GM13976 (cell line): ENCODE results near the gene ANKLE2.
A peak's percentile ranks its signal among the peaks of the same experiment; 100 is the strongest.

Experiments
- DNase-seq: peaks from one replicate; pipeline ENCODE4 v3.0.0; 2012; ENCODE audit warnings: low spot score
- in situ Hi-C: fragments of 300-500 bp; cut with MboI; formaldehyde crosslinking; loops from one replicate; pipeline ENCODE4 v1.12.0; 2022; ENCODE audit warnings: low sequenced_read_pairs, mixed read lengths, inconsistent platforms; ENCODE audit not compliant: unreplicated experiment
- TF ChIP-seq, protein P1 (sequence below): IDR thresholded peaks from 2 replicates; pipeline ENCODE4 v1.5.1; 2012; ENCODE audit warnings: borderline replicate concordance, mild to moderate bottlenecking; ENCODE audit not compliant: insufficient read depth; ENCODE audit errors: extremely low read depth, missing control alignments, control extremely low read depth

ANKLE2 gene

DNA sequence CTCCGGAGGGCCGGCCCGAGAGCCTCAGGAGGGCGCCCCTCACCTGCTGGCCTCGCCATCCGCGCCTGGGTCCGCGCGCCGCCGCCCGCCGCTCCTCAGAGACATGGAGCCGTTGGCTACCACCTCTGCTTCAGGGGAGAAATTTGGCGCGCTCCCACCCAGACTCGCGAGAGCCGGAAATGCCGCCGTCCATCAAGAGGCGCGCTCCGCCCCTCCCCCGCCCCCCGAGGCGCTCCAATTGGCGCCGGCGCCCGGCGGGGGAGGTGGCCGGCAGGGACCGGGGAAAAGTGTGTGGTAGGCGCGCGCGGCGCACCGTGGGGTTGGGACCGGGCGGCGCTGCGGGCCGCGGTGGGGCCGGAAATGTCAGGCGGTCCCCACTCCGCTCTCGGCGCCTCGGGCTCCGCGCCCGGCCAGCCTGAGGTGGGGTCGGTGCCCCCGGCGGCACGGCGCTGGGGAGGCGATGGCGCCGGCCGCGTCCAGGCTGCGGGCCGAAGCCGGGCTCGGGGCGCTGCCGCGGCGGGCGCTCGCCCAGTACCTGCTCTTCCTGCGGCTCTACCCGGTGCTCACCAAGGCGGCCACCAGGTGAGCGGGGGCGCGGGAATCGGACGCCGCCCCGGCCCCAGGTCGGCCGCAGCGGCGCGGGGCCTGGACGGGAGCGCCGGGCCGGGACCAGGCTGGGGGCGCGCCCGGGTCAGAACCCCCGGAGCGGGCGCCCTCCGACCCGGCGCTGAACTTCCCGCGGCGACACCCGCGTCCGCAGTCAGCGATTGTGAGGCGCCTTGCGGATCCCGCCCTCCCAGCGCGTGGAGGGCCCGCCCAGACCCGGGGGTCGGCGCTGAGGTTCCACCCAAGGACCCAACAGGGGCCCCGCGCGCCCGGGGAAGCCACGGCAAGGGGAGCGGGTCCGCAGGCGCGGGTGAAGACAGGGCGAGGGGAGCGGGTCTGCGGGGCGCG is 74.1 kb downstream of the ANKLE2 start, which contains the start of the genes POLE and PXMP2:
Gene POLE, minus strand, starts transcription at position 132 of the 954 bp plus-strand sequence. Its CDS starts 27 bp downstream, at position 105.
Gene PXMP2, plus strand, starts transcription at position 377 of the 954 bp plus-strand sequence. Its CDS starts 84 bp downstream, at position 461.
- in situ Hi-C loops = no loop called here
- TF ChIP-seq, protein P1, sequence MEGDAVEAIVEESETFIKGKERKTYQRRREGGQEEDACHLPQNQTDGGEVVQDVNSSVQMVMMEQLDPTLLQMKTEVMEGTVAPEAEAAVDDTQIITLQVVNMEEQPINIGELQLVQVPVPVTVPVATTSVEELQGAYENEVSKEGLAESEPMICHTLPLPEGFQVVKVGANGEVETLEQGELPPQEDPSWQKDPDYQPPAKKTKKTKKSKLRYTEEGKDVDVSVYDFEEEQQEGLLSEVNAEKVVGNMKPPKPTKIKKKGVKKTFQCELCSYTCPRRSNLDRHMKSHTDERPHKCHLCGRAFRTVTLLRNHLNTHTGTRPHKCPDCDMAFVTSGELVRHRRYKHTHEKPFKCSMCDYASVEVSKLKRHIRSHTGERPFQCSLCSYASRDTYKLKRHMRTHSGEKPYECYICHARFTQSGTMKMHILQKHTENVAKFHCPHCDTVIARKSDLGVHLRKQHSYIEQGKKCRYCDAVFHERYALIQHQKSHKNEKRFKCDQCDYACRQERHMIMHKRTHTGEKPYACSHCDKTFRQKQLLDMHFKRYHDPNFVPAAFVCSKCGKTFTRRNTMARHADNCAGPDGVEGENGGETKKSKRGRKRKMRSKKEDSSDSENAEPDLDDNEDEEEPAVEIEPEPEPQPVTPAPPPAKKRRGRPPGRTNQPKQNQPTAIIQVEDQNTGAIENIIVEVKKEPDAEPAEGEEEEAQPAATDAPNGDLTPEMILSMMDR = no peak
- DNase-seq = peak; percentile 99

DNA sequence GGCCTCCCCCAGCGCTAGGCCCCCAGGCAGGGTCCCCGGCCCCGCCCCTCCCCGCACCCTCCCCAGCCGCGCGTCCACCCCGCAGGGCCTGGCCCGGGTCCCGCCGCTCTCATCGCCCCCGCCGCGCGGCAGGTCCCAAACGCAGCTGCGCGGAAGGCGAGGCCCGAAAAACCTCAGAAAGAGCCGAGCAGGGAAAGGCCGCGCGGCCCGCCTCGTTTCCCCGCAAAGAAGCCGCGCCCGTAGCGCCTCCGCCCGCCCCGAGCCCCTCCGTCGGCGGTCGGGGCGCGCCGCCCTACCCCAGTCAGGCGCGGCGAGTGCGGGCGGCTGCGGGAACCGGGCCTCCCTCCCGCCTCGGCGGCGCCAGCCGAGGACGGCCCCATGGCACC is 74.8 kb downstream of the ANKLE2 start:
- TF ChIP-seq, protein P1 = no peak
- no peak for DNase-seq
- in situ Hi-C loops = no loop called here

DNA sequence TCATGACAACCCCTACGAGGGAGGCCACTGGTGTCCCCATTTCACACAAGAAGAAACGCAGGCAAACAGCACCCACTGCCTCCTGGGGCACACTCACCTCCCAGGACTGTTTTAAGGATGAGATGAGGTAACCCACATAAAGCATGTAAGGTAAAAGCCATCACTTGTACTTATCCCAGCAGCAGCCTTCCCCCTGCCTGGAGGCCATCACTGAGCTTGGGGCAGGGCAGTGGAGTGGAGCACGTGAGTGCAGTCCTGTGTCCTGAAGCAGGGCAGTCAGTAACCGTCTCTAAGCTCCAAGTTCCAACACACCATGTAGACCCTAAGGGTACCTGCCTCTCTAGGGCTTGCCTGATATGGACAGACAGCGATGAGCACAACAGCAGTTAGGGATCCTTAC is 76.2 kb downstream of the ANKLE2 start:
- in situ Hi-C loops = no loop called here
- no peak for DNase-seq
- TF ChIP-seq, protein P1 = no peak

DNA sequence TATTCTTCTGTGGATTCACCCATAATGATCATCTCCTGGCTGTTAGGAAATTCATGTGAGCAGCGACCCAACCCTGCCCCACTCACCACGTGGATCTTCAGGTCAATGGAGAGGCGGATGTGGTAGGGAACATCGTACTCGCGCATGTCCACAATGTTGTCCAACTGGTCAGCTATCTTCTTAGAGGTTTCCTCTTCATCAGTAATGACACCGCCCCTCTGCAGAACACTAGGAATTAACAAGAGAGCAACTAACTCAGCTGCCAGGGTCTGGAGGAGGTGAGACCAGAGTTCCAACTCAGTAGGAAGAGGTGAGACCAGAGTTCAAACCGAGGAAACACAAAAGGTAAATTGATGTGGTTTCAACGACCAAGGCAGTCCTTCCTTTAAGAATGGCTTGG is 84.1 kb downstream of the ANKLE2 start:
- no peak for DNase-seq
- in situ Hi-C loops = no loop called here
- TF ChIP-seq, protein P1 = no peak

DNA sequence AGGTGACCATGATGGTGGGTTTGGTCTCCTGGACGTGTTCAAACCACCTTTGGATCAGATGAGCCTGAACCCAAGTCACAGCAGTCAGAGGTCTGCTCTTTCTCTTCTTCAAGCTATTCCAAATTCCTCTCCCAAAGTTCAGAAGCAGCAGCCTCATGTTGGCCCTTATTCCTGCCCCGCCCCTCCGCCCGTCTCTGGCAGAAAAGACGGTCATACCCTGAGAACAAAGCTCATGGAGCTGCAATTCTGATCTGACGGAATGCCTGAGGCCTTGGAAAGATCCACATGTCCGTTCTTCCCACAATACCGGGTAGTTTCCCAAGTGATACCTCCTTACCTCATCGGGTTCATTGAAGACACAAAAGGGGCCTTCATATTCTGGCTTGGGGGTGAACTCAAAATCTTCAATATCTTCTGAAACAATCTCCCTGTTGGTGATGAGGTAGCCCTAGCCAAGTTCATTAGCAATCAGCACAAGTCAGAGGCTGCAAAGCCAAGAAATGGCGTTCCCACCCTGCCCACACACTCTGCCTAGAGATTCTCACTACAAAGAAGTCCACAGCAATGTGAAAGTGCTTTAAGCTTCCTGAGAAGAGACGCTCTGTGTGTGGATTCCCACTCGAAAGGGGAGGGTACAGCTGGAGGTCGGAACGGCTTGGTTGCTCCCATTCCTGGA is 85.7 kb downstream of the ANKLE2 start:
- in situ Hi-C loops = no loop called here
- DNase-seq = no peak
- TF ChIP-seq, protein P1 = no peak
